Renal cortex interstitium (tissue), 15 donors: ENCODE measurements around the gene NDUFAF5. TPM values are rescaled to one million over a fixed set of nuclear protein-coding genes. Genes with fewer than 3 reads are reported as not detected.
"Not testable (repeated sequence)": the region's sequence is repeated elsewhere in the genome, so short reads cannot be mapped to it uniquely, and the experiment has no call there.

Experiments
- DNase-seq, 11 donors: peaks; one replicate each; pipeline ENCODE4 v3.0.0-alpha.2; 2013; ENCODE audit warnings: low read depth in 9 of 11, low spot score in 4 of 11; ENCODE audit errors: extremely low read depth in 1 of 11
- long read RNA-seq, 16 experiments: transcript quantifications; one replicate each; lab custom pipeline, GENCODE V29; 2026
- polyA plus RNA-seq, 3 donors: library from polyadenylated mRNA; unstranded; fragments of 120-200 nt; gene quantifications; one replicate each; pipeline ENCODE4 v1.2.1, GENCODE V29; 2013; ENCODE audit not compliant: insufficient read length in 3 of 3

The NDUFAF5 gene, protein sequence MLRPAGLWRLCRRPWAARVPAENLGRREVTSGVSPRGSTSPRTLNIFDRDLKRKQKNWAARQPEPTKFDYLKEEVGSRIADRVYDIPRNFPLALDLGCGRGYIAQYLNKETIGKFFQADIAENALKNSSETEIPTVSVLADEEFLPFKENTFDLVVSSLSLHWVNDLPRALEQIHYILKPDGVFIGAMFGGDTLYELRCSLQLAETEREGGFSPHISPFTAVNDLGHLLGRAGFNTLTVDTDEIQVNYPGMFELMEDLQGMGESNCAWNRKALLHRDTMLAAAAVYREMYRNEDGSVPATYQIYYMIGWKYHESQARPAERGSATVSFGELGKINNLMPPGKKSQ
- polyA plus RNA-seq: 10 to 100 TPM; 22.8 to 34.2 (median 32.1) TPM
- long read RNA-seq, donor 1, partial matches to known transcripts: 0 of 3 reads
- long read RNA-seq, donor 1, other reads (novel, unspliced or antisense): 0 of 3 reads
- long read RNA-seq, donor 2, full-length matches to known transcripts: 2 of 2 reads
- long read RNA-seq, donor 2, partial matches to known transcripts: 0 of 2 reads
- long read RNA-seq, donor 2, other reads (novel, unspliced or antisense): 0 of 2 reads
- long read RNA-seq, donor 3, full-length matches to known transcripts: 8 of 8 reads
- long read RNA-seq, donor 3, partial matches to known transcripts: 0 of 8 reads
- long read RNA-seq, donor 3, other reads (novel, unspliced or antisense): 0 of 8 reads
- long read RNA-seq, donor 4, full-length matches to known transcripts: 4 of 4 reads
- long read RNA-seq, donor 4, partial matches to known transcripts: 0 of 4 reads
- long read RNA-seq, donor 4, other reads (novel, unspliced or antisense): 0 of 4 reads
- long read RNA-seq, donor 5, partial matches to known transcripts: 0 of 7 reads
- long read RNA-seq, donor 5, other reads (novel, unspliced or antisense): 0 of 7 reads
- long read RNA-seq, donor 6, full-length matches to known transcripts: 7 of 7 reads
- long read RNA-seq, donor 6, partial matches to known transcripts: 0 of 7 reads
- long read RNA-seq, donor 6, other reads (novel, unspliced or antisense): 0 of 7 reads
- long read RNA-seq, donor 7, full-length matches to known transcripts: 7 of 7 reads
- long read RNA-seq, donor 7, partial matches to known transcripts: 0 of 7 reads
- long read RNA-seq, donor 7, other reads (novel, unspliced or antisense): 0 of 7 reads
- long read RNA-seq, donor 8, full-length matches to known transcripts: 12 of 12 reads
- long read RNA-seq, donor 8, partial matches to known transcripts: 0 of 12 reads
- long read RNA-seq, donor 8, other reads (novel, unspliced or antisense): 0 of 12 reads
- long read RNA-seq, donor 9, full-length matches to known transcripts: 4 of 4 reads
- long read RNA-seq, donor 9, partial matches to known transcripts: 0 of 4 reads
- long read RNA-seq, donor 9, other reads (novel, unspliced or antisense): 0 of 4 reads
- long read RNA-seq, donor 10, full-length matches to known transcripts: 4 of 4 reads
- long read RNA-seq, donor 10, partial matches to known transcripts: 0 of 4 reads
- long read RNA-seq, donor 10, other reads (novel, unspliced or antisense): 0 of 4 reads
- long read RNA-seq, donor 11, full-length matches to known transcripts: 1 of 1 reads
- long read RNA-seq, donor 11, partial matches to known transcripts: 0 of 1 reads
- long read RNA-seq, donor 11, other reads (novel, unspliced or antisense): 0 of 1 reads
- long read RNA-seq, donor 12, partial matches to known transcripts: 0 of 2 reads
- long read RNA-seq, donor 12, other reads (novel, unspliced or antisense): 0 of 2 reads
- long read RNA-seq, donor 13, full-length matches to known transcripts: 8 of 8 reads
- long read RNA-seq, donor 13, partial matches to known transcripts: 0 of 8 reads
- long read RNA-seq, donor 13, other reads (novel, unspliced or antisense): 0 of 8 reads
- long read RNA-seq, donor 14, full-length matches to known transcripts: 6 of 6 reads
- long read RNA-seq, donor 14, partial matches to known transcripts: 0 of 6 reads
- long read RNA-seq, donor 14, other reads (novel, unspliced or antisense): 0 of 6 reads
- long read RNA-seq, donor 15, partial matches to known transcripts: 0 of 1 reads
- long read RNA-seq, donor 15, other reads (novel, unspliced or antisense): 0 of 1 reads
- long read RNA-seq, donor 16, full-length matches to known transcripts: 13 of 13 reads
- long read RNA-seq, donor 16, partial matches to known transcripts: 0 of 13 reads
- long read RNA-seq, donor 16, other reads (novel, unspliced or antisense): 0 of 13 reads

DNA sequence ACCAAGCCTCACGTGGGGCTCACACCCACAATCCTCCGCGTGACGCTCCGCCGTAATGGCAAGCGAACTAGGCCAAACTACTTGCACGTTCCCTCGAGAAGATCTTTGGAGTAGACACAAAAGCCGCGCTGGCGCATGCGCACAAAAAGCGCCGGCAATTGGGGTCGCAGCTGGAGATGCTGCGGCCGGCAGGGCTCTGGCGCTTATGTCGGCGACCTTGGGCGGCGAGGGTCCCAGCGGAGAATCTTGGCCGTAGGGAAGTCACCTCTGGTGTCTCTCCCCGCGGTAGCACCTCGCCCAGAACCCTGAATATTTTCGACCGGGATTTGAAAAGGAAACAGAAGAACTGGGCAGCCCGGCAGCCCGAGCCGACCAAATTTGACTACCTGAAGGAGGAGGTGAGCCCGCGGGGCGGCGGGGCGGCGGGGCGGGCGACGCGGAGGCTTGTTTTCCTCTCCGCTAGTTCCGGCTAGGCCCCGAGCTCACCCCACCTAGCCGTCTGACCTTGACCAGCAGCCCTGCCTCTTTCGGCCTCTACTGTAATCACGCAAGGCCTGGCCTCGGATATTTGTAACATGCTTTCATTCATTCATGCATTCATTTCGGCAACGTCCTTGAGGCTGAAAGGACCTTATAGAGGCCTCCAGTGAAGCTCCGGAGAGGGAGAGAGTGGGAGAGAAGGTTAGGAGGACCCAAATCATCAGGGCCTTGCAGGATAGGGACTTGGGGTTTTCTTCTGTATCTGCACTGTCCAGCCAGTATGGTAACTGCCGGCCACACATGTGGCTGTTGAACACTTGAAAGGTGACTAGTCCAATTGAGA is at the start of gene NDUFAF5, which contains the start of gene ESF1:
TSS of gene NDUFAF5 (plus strand) at position 136 of the 823 bp plus-strand sequence. CDS start at position 177, 41 bp downstream.
TSS of gene ESF1 (minus strand) at position 27 of the 823 bp plus-strand sequence. CDS start 1,779 bp downstream, outside the sequence.
- DNase-seq: peak; percentile 88 to 97 (median 93)

GRCh38 chr20:13735826-13736225 is 49.0 kb upstream of the NDUFAF5 start:
- DNase-seq: no peak

DNA sequence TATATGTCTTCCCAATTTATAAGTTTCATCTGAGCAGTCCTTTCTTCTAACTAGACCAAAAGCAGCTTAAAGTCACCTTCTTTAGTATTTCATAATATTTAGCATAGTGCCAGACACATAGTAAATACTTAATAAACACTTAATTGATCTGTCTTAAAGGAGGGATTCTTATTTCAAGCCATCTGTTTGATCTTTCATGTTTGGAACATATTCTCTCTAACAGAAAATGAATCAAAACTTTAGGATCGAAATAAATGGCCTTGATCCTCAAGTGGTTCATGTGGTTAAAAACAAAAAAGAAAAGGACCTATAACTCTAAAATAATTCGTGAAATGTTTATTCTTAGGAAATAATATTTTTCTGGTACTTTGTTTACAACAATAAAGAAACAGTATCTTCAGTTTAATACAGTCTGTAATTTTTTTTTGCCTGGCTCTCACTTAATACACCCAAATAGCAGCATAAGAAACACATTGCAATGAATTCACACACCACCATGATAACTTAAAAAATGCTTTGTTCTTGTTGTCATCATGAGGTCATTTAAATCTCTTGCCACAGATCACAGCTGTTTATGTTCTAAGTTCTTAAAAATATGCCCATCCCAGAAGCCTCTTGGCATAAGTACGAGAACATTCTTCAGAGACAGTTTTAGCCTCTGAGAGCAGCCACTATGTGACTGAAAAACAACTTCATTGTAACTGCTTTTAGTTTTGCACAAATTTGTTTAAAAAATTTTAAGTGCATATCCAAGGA is 48.2 kb upstream of the NDUFAF5 start:
- no peak for DNase-seq

DNA sequence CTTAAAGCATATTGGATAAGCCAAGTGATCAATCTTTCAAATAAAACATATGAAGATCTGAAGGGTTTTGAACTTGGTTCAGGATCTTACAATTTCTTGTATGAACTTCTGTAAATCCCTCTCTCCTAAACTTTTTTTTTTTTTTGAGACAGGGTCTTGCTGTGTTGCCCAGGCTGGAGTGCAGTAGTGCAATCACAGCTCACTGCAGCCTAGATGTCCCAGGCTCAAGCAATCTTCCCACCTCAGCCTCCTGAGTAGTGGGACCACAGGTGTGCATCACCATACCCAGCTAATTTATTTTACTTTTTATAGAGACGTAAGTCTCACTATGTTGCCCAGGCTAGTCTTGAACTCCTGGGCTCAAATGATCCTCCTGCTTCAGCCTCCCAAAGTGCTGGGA is 46.6 kb upstream of the NDUFAF5 start:
- not testable (repeated sequence) for DNase-seq

- DNase-seq: no peak
These were observed 44.8 kb upstream of the NDUFAF5 start for GRCh38 chr20:13739731-13740649.

- no peak for DNase-seq
These were observed 42.9 kb upstream of the NDUFAF5 start for GRCh38 chr20:13741879-13742278.

GRCh38 chr20:13744352-13744751 is 40.5 kb upstream of the NDUFAF5 start:
- DNase-seq: no peak

GRCh38 chr20:13745784-13746183 is 39.0 kb upstream of the NDUFAF5 start:
- no peak for DNase-seq

GRCh38 chr20:13749811-13750210 is 35.0 kb upstream of the NDUFAF5 start:
- no peak for DNase-seq

DNA sequence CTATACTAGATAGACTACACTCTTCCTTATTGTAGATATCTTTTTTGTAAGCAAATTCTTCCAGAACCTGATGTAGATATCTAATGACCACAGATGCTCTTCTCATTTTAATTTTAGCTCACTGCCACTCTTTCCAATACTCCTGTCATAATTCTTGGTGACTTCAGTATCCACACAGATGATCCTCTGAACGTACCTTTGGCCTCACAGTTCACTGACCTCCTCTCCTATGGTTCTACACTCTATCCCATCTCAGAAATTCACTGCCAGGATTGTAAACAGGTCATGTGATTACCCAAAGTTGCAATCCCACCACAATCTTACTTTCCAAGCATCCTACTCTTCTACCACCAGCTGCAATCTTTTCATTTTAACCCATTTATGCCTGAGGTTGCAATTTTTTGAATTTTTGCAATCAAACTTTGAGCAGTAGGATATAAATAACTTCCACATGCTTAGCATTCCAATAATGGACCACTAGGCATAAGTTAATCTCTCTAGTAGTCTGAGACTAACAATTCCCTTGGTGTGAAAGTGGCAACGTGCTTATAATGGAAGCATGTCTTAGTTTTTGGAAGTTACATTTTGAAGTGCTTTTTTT is 31.3 kb upstream of the NDUFAF5 start:
- DNase-seq: no peak

DNA sequence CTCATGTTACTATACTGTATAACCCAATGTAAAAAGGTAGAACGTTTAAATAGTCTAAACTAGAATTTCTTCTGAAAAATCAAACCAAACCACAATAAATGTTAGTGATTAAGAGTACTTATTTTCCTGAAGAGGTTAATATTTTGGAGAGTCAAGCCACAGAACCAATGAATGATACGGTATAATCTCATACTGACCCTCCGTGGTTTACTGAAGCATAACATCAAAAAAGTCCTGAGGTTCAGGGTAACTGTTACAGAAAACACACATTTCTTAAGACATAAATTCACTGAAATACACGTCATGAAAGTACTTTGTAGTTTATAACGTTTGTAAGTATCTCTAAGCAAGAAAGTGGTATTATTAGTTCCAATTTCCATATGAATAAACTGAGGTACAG is 29.0 kb upstream of the NDUFAF5 start:
- DNase-seq: no peak

DNA sequence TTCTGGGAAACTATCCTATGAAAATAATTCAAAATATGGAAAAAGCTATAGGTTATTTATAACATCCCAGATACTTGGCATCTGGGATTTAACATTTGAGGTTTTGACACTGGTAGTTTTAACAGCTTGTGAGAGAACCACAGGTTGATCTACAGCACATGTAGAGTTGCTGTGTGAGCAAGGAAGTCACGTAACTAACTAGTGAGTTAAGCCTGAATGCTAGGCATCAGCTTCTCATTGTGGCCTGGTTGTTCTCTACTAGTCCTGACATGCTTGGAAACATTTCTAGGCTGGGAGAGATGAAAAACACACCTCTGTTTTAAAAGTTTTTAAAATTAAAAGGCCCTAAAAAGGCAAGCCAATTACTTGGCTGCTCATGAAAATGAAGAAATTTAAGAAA is 28.3 kb upstream of the NDUFAF5 start:
- DNase-seq: no peak

DNA sequence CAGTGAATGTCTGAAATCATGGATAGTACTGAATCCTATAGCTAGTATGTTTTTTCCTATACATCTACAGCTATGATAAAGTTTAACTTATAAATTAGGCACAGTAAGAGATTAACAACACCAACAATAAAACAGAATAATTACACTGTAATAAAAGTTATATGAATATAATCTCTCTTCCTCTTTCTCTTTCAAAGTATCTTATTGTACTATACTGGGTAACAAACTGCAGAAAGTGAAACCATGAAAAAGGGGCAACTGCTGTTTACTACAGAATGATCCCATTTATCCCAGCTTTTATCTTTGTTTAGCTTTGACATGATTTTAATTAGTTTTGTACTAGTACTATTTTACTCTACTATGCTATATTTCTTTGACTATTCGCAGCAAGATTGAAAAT is 25.9 kb upstream of the NDUFAF5 start:
- no peak for DNase-seq

- DNase-seq: not testable (repeated sequence)
These were observed 24.3 kb upstream of the NDUFAF5 start for GRCh38 chr20:13760451-13760946.
